Measurements from ENCODE around the gene FNDC3A. TPM values are rescaled to one million over a fixed set of nuclear protein-coding genes. Genes with fewer than 3 reads are reported as not detected.

The FNDC3A gene
- total RNA-seq, 2 donors from 2014 or later, result 48.2 to 86.3 TPM

DNA sequence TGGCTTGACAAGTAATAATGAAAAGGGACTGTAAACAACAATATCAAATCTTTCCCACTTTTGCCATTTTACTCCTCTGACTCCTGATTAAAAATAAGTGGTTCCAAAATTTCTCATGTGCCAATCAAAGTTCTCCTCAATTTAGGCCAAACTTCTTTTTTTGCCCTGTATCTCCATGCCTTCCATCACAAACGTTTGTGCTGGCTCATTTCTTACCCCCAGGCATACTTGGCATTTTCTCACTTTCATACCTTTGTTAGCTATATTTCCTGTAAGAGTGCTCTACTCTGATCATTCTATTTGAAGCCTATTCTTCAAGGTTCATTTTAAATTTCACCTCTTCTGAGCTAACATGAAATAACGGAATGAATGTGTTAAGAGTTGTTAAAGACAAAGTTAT, 10.0 kb upstream of the FNDC3A start:
- no peak for ATAC-seq (ENCODE audit: insufficient number of reproducible peaks, low FRiP score, low read depth)
- TF ChIP-seq, protein P1, sequence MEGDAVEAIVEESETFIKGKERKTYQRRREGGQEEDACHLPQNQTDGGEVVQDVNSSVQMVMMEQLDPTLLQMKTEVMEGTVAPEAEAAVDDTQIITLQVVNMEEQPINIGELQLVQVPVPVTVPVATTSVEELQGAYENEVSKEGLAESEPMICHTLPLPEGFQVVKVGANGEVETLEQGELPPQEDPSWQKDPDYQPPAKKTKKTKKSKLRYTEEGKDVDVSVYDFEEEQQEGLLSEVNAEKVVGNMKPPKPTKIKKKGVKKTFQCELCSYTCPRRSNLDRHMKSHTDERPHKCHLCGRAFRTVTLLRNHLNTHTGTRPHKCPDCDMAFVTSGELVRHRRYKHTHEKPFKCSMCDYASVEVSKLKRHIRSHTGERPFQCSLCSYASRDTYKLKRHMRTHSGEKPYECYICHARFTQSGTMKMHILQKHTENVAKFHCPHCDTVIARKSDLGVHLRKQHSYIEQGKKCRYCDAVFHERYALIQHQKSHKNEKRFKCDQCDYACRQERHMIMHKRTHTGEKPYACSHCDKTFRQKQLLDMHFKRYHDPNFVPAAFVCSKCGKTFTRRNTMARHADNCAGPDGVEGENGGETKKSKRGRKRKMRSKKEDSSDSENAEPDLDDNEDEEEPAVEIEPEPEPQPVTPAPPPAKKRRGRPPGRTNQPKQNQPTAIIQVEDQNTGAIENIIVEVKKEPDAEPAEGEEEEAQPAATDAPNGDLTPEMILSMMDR (IDR thresholded peaks at IDR 0.05), result no peak

GRCh38 chr13:48969685-48970084, 6.0 kb upstream of the FNDC3A start:
- no peaks in the 10 kb centered on the region for H3K36me3 ChIP-seq
- H3K4me3 ChIP-seq, result no peak overlapping the region
- H3K27ac ChIP-seq, result no peak overlapping the region
- peaks cover 3 to 9% of the 10 kb centered on the region in 2 donors for H3K4me1 ChIP-seq (ENCODE audit: control insufficient read depth in 1 of 2, low read depth in 2 of 2)
- no peaks in the 10 kb centered on the region for H3K27me3 ChIP-seq (replicated peaks; ENCODE audit: insufficient read depth)
- ATAC-seq (ENCODE audit: insufficient number of reproducible peaks, low FRiP score, low read depth) (no peak), DNase-seq (ENCODE audit: low spot score) (no peak)
- no peaks in the 10 kb centered on the region for H3K9me3 ChIP-seq
- TF ChIP-seq, protein P1 (IDR thresholded peaks at IDR 0.05), result no peak

More for the DNA sequence above, 10.0 kb upstream of the FNDC3A start:
- Histone ChIP-seq H3K27ac (no peak overlapping the region), H3K9me3 (no peaks in the 10 kb centered on the region), H3K27me3 (replicated peaks; ENCODE audit: insufficient read depth) (no peaks in the 10 kb centered on the region), H3K4me1 (ENCODE audit: control insufficient read depth in 1 of 2, low read depth in 2 of 2) (no peaks in the 10 kb centered on the region), H3K4me3 (no peak overlapping the region), H3K36me3 (no peaks in the 10 kb centered on the region)
- DNase-seq (ENCODE audit: low spot score), result no peak

GRCh38 chr13:48973845-48974431, 1.8 kb upstream of the FNDC3A start:
- TF ChIP-seq, protein P1 (IDR thresholded peaks at IDR 0.05), result no peak

DNA sequence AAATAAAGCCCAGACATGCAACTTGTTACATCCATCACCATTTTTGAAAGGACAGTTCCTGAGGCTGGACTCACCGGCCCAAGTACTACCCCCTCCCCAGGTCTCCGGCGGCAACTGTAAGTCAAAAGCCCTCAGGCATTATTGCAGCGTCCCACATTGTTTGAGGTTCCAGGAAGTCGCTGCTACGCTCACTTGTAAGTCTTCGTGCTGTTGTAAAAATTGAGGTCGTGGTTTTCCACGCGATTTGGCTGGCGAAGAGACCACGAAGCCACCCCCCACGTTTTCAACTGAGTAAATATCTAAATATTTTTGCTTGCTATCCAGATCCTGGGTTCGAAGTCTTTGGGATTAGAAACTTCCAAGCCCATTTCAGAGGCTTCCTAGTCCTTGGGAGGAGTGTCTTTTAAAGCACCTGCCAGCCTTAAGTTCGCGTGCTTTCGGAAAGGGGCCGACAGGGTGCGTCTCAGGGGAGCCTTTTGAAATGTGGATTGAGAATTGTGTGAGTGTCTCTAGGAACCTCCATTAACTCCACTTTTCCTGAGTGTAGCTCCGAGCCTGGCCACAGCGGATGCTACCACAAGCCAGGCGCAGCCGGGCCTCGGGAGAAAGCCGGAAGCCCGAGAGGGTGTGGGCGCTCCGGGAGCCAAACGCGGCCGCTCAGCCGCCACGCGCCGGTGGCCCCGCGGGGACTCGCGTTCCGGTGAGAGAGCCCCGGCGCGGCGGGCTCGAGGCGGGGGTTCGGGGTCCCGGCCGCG, 434 bp upstream of the FNDC3A start:
- Histone ChIP-seq H3K9me3 (no peaks in the 10 kb centered on the region), H3K4me3 (peak overlapping the region; percentile 98), H3K36me3 (no peaks in the 10 kb centered on the region), H3K4me1 (ENCODE audit: control insufficient read depth in 1 of 2, low read depth in 2 of 2) (peaks cover 25 to 41% of the 10 kb centered on the region in 2 donors), H3K27me3 (replicated peaks; ENCODE audit: insufficient read depth) (no peaks in the 10 kb centered on the region), H3K27ac (peak overlapping the region; percentile 98)
- ATAC-seq (ENCODE audit: insufficient number of reproducible peaks, low FRiP score, low read depth) (peak; percentile 30), DNase-seq (ENCODE audit: low spot score) (no peak)
- TF ChIP-seq, protein P1 (IDR thresholded peaks at IDR 0.05), result no peak

More at GRCh38 chr13:48973845-48974431, 1.8 kb upstream of the FNDC3A start:
- Histone ChIP-seq H3K4me1 (ENCODE audit: control insufficient read depth in 1 of 2, low read depth in 2 of 2) (peaks cover 16 to 28% of the 10 kb centered on the region in 2 donors), H3K27me3 (replicated peaks; ENCODE audit: insufficient read depth) (no peaks in the 10 kb centered on the region), H3K27ac (no peak overlapping the region), H3K4me3 (peak overlapping the region; percentile 98), H3K9me3 (no peaks in the 10 kb centered on the region), H3K36me3 (no peaks in the 10 kb centered on the region)
- DNase-seq (ENCODE audit: low spot score), result no peak
- no peak for ATAC-seq (ENCODE audit: insufficient number of reproducible peaks, low FRiP score, low read depth)

DNA sequence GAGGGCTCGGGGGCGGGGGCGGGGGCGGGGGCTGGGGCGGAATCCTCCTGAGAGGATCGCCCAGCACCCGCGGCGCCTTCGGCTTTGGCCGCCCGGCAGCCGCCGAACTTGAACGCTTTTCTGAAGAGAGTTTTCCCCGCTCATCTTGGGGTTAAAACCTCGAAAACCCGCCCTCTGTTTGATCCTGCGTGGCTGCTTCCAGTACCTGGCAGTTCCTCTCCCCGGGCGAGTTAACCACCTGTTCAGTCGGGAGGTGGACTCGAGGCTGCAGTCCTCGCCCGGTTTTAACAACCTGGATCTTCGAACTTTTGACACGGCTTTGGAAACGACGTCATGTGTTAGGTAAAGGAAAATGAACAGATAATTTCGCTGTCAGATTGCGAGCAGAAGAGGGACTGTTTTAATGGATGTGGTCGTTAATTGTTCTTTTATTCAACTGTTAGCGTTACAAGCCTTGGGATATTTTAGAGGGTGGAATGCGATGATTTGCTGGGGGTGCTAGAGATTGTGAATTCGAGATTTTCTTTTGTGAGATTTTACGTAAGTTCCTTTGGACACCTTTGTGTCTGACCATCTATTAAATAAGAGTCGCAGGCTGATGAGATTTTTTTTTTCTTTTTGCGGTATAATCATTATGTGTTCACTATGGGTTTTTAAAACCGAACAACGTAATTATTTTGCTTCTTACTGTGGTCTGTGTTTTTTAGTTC, 1.0 kb downstream of the FNDC3A start:
- TF ChIP-seq, protein P1 (IDR thresholded peaks at IDR 0.05), result no peak
- Histone ChIP-seq H3K27me3 (replicated peaks; ENCODE audit: insufficient read depth) (no peaks in the 10 kb centered on the region), H3K27ac (peak overlapping the region; percentile 98), H3K4me1 (ENCODE audit: control insufficient read depth in 1 of 2, low read depth in 2 of 2) (peaks cover 29 to 55% of the 10 kb centered on the region in 2 donors), H3K4me3 (peak overlapping the region; percentile 98), H3K9me3 (no peaks in the 10 kb centered on the region), H3K36me3 (no peaks in the 10 kb centered on the region)
- DNase-seq (ENCODE audit: low spot score) (no peak), ATAC-seq (ENCODE audit: insufficient number of reproducible peaks, low FRiP score, low read depth) (no peak)
